Breast epithelium (tissue), 3 donors: ENCODE data around the gene RREB1.

ENCODE experiments used
- POLR2AphosphoS5 ChIP-seq, 3 donors: sonication (generic); formaldehyde crosslinking; IDR thresholded peaks; one replicate each; pipeline ENCODE4 v1.6.1; 2017; ENCODE audit warnings: antibody characterized with exemption in 3 of 3
- TF ChIP-seq, protein P1 (sequence below), 3 donors: fragments of 450-650 bp; IDR thresholded peaks; one replicate each; pipeline ENCODE4 v1.5.1; 2016 to 2017; ENCODE audit warnings: antibody characterized with exemption in 3 of 3, mild to moderate bottlenecking in 3 of 3, moderate library complexity in 3 of 3

DNA sequence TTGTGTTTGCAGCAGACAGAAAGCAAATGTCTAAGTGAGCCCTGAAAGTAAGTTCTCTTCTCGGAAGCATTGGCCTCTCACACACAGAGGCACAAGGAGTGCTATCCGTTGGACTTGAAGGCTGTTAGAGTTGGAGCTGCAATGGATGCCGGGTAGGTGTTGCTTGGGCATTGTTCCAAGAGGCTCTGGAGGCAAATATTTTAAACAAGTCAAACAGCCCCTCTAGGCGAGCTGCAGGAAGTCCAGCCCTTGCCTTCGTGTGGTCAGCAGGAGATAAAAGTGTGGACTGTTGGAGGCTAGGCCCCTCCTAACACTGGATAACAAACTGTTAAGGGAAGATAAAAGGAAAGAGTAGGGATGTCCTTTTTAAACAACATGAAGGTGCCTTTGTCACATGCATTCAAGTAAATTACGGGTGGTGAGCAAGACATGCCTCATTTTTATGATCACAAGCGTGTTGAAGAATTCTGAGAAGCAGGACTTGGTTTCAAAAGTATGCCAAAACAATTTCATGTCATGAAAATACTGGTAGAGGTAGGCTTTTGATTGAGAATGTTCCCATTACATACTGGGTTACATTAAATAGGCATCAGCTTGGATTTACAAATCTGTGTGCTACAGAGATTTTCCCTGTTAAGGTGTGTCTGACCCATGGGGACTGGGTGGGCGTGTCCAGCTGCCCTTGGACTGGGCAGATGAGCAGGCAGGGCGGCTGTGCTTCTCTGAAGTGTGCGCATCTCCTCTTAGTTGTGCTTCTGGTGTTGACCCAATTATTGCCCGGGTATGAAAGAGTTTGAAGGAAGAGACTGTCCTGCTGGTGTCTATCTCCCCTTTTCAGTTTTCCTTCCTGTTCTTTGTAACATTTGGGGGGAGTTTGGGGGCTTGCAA, 57.5 kb downstream of the RREB1 start:
- TF ChIP-seq, protein P1, sequence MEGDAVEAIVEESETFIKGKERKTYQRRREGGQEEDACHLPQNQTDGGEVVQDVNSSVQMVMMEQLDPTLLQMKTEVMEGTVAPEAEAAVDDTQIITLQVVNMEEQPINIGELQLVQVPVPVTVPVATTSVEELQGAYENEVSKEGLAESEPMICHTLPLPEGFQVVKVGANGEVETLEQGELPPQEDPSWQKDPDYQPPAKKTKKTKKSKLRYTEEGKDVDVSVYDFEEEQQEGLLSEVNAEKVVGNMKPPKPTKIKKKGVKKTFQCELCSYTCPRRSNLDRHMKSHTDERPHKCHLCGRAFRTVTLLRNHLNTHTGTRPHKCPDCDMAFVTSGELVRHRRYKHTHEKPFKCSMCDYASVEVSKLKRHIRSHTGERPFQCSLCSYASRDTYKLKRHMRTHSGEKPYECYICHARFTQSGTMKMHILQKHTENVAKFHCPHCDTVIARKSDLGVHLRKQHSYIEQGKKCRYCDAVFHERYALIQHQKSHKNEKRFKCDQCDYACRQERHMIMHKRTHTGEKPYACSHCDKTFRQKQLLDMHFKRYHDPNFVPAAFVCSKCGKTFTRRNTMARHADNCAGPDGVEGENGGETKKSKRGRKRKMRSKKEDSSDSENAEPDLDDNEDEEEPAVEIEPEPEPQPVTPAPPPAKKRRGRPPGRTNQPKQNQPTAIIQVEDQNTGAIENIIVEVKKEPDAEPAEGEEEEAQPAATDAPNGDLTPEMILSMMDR (IDR thresholded peaks at IDR 0.05) = no peak
- TF ChIP-seq POLR2AphosphoS5 (IDR thresholded peaks at IDR 0.05) = no peak
